ENCODE measurements around the gene SNAI3. TPM values are rescaled to one million over a fixed set of nuclear protein-coding genes. Genes with fewer than 3 reads are reported as not detected.

The SNAI3 gene
- total RNA-seq, 1 experiment from 2014 or later = not detected

DNA sequence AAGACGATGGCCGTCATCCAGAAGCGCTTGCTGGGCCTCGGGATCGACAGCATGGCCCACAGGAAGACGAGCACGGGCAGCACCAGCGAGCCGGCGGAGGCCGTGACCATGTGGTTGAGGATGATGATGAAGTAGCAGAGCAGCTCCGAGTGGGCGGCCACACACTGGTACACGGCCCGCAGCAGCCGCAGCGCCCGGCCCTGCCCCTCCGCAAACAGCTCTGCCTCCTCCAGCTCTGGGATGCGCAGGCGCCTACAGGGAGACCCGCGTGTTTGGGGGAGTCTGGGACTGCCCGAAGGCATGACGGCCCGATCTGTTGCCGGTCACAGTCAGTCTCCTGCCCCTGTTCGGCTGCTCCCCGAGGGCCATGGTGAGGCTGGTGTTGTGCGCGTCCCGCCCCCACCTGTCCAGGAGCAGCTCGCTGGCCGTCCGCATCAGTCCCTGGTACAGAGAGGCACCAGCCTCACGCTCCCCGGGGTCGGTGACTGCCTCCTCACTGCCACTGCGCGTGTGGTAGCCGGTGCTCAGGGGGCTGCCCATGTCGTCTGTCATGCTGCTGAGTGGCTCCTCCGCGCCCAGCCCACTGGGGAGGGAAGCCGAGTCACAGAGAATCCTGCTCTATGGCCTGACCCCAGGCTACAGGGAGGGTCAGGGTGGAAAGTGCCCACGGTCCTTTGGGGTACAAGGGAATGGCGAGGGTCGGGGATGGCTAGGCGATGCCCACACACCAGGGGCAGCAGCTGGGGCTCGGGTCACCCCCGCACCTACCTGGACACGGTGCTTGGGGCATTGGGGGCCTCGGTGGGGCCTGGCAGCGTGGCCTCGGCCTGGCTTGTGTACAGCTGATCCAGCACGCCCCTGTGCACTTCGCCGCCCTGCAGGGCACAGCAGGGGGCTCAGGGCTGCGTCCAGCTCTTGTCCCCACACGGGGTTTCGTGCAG is 35.8 kb upstream of the SNAI3 start:
- DNase-seq (ENCODE audit: low read depth) = no peak

DNA sequence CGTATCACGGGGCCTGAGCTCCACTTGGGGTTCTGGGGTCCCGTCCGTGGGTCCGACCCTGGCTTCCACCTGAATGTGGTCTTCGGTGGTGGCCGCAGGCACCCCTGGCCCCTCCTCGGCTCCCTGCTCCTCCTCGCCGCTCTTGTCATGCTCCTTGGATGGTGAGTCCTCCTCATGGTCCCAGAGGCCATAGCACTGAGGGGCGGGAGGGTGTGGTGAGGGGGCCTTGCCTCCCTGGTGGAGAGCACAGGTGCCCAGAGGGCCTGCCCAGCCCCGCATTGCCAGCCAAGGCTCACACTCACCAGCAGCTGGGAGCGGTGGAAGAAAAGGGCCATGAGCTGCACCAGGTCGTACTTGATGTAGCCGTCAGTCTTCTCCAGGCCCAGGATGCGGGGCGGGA is 34.9 kb upstream of the SNAI3 start:
- no peak for DNase-seq (ENCODE audit: low read depth)

DNA sequence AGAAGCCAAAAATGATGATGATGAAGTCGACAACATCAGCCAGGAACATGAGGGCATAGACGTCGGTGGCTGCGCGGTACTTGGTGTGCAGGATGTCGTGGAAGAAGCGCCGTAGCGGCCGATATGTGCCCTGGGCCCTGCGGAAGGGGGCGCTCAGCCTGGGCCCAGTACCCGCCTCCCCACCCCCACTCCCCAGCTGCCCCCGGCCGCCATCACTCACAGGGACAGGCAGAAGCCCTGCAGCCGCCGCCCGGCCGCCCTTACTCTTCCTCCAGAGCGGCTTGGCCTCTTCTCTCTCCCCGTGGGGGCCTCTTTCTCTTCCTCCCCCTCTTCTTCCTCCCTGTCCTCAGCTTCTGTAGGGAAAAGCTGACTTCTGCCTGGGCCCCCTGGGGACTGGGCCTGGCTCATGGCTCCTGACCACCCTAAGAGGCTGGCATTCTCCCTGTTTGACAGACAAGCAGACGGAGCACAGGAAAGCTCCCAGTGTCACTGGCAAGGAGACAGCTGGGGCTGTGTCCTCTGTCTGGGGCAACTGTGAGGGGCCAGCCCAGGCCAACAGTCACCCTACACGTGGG is 34.2 kb upstream of the SNAI3 start:
- DNase-seq (ENCODE audit: low read depth) = no peak

DNA sequence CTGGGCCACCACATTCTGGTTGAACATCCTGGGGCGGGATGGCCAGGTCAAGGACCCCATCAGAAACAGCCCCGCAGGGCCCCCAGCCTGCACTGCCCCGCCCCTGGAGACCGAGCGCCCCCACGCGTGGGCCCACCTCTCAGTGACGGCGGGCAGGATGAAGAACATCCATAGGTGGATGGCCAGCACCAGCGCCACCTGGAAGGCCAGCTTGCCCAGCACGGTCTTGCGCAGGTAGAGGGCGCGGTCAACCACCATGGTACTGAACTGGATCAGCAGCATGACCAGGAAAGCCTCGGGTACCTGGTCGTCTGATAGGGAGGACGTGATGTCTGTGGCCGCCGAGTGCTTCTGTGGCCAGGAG is 33.6 kb upstream of the SNAI3 start:
- DNase-seq (ENCODE audit: low read depth) = no peak

DNA sequence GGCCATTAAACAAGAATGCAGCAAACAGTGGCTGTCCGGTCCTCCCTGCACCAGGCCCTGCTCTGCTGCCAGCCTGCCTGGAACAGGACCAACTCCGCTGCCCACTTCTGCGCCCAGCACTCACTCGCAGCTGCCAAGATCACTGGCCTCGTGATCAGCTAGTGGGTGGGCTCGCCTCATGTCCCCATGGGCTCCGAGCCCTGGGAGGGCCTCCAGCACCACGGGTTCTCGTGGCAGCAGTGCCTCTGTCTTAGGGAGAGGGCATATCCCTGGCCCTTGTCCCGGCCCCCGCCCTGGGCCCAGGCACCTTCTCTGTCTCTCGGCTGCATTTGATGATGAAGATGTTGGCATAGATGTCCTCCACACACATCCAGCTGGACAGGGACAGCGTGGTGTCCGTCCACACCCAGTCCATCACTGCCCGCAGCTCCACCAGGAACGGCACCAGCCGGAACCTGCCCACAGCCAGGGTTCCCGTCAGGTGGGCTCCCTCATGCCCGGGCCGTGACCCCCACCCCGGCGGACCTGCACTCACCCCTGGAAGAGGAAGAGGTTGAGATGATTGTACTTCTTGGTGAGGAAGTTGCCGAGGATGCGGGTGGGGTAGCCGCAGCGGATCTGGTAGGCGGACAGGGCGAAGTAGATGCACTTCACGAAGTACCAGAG is 33.1 kb upstream of the SNAI3 start:
- DNase-seq (ENCODE audit: low read depth) = no peak

DNA sequence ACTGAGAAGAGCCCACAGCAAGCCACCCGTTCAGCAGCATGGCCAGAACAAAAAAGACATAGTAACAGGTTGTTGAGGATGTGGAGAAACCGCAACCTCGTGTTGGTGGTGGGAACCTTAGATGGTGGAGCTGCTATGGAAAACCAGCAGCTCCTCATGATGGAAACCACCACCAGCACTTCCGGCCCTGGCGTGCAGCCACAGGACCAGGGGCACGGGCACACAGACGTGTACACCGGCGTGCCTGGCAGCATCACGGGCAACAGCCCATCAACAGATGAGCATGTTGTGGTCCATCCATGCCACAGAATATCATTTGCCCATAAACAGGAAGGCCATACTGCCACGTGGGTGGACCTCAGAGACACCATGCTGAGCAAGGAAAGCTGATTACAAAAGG is 31.9 kb upstream of the SNAI3 start:
- no peak for DNase-seq (ENCODE audit: low read depth)

DNA sequence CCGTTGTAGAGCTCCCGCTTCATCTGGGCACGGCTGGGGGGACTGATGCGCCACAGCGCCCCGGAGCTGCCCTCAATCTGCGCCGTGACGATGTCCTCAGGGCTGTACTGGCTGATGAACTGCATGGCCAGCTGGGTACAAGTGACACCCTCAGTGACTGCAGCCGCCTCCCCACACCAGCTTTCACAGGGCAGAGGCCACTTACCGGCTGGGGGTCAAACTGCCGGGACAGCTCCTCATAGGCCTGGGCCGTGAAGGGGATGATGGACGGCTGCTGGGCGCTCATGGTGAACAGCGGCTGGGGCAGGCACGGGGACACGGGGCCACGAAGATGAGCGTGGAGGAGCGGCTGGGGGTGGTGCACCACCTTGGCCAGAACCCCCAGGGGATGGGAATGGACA is 30.3 kb upstream of the SNAI3 start:
- no peak for DNase-seq (ENCODE audit: low read depth)

DNA sequence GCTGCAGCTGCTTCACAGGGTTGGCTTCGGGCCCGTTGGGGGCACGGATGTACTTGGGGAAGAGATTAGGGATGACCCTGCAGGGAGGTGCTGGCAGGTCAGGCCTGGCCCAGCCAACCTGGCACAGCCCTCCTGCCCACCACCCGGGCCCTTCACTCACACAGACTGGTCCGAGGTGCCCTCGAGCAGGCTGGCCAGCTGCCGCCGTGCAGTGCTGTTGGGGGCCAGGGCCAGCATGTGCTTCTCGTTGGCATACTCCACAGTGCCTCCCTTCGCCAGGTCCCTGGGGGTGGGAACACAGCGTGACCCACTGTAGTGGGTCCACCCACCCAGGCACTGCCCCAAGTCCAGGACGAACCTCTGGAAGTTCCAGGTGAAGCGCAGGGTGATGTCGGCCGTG is 29.9 kb upstream of the SNAI3 start:
- no peak for DNase-seq (ENCODE audit: low read depth)

DNA sequence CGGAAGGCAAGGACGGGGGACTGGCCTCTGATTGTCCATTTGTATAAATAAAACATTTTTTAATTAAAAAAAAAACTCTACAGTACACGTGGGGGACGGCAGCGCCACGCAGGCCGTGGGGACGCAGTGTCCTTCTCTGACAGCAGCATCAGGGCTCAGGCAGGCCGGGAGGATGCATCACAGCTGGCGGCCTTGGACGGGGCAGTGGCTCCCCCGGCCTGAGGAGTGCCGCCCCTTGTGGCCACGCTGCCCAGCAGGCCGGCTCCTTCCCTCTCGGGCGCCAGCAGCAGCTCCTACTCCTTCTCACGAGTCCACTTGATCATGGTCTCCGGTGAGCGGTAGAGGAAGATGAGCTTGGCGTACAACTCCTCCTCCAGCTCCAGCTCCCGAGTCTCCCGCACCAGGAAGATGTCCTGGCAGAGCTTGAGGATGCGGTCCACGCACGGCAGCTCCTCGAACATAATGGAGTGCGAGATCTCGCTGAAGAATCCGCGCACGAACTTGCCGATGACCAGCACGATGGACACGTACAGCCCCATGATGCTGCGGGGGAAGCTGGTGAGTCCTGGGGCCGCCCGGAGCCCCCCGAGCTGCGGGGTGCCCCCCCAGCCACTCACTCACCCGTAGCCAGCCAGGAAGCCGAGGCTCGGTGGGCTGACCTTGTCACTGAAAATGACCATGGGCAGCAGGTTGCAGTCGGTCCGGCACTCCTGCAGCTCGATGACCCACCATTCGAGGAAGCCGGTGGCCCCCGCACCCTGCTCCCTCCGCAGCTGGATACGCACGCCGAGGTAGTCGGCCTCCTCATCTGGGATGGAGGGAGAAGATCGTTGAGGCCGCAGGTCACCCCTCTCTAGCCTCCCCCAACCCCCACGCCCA is 29.2 kb upstream of the SNAI3 start:
- DNase-seq (ENCODE audit: low read depth) = no peak

DNA sequence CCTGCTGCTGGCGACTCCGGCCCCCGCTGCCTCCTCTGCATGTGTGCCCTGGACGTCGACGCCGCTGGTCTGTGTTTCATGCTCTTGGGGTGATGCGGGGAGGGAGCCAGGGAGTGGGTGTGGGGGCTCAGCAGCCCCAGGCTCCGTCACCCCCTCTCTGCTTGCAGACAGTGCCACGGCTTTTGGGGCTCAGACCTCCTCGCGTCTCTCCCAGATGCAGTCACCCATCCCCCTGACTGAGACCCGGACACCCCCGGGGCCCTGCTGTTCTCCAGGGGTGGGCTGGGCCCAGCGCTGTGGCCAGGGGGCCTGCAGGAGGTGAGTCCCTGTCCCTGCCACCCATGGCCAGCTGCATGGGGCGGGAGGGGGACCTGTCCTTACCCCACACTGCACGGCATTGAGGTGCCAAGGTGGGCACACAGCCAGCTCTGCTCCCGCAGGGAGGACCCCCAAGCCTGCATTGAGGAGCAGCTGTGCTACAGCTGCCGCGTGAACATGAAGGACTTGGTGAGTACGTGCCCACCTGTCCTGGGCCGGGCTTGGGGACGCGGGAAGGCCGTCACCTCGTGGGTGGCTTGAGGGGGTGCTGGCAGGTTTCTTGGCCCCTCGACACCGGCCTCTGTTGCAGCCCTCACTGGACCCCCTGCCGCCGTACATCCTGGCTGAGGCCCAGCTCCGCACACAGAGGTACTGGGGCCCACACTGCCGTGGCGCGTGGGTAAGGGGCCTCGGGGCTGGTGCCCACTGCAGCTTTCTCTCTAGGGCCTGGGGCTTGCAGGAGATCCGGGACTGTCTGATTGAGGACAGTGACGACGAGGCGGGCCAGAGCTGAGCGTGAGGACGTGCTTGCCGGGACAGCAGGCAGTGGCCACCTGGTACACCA is 28.4 kb upstream of the SNAI3 start:
- DNase-seq (ENCODE audit: low read depth) = no peak

DNA sequence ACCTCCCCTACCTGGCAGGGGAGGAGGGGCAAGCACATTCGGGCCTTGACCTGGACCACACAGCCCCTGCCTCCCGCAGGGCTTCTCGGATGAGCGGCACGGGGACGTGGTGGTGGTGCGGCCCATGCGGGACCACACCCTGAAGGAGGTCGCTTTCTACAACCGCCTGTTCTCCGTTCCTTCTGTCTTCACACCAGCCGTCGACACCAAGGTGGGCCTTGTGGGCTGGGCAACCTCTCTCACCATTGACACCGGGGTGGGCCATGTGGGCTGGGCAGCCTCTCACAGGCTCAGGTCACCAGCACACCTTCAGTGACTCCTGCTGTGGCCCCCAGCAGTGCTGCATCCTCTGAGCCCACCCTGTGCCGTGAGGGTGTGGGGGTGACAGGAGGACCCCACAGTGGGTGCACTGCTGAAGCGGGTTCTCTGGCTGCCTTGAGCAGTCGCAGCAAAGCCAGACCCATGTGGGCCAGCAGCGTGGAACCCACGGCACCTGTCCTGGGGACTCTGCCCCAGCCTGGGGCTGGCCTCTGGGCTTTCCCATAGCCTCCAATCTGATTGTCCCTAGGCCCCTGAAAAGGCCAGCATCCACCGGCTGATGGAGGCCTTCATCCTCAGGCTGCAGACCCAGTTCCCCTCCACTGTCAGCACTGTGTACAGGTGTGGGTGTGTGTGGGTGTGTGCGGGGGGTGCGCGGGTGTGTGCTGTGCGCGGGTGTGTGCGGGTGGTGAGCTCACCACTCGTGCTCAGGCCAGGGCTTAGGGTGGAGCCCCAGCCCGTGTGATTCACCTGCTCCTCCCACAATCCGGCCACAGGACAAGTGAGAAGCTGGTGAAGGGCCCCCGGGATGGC is 27.5 kb upstream of the SNAI3 start:
- no peak for DNase-seq (ENCODE audit: low read depth)

DNA sequence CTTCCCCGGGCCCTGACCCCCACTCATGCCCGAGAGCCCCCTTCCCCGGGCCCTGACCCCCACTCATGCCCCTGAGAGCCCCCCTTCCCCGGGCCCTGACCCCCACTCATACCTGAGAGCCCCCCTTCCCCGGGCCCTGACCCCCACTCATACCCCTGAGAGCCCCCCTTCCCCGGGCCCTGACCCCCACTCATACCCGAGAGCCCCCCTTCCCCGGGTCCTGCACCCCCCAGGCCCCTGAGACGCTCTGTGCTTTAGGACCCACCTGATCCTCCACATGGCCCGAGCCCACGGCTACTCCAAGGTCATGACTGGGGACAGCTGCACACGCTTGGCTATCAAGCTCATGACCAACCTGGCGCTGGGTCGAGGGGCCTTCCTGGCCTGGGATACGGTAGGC is 26.7 kb upstream of the SNAI3 start:
- DNase-seq (ENCODE audit: low read depth) = no peak

DNA sequence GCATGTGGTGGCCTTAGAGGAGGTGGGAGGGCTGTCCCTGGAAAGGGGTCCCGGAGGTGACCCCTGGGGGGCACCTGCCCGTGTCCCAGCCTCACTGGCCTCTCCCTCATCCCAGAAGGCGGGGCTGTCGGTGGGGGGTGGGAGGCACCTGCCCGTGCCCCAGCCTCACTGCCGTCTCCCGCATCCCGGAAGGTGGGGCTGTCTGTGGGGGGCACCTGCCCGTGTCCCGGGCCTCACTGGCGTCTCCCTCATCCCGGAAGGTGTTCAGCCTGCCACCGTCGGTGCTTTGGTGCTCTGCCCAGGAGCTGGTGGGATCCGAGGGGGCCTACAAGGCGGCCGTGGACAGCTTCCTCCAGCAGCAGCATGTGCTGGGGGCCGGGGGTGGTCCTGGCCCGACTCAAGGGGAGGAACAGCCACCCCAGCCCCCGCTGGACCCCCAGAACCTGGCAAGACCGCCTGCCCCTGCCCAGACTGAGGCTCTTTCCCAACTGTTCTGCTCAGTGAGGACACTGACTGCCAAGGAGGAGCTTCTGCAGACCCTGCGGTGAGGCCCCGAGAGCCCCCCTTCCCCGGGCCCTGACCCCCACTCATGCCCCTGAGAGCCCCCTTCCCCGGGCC is 26.2 kb upstream of the SNAI3 start:
- no peak for DNase-seq (ENCODE audit: low read depth)

DNA sequence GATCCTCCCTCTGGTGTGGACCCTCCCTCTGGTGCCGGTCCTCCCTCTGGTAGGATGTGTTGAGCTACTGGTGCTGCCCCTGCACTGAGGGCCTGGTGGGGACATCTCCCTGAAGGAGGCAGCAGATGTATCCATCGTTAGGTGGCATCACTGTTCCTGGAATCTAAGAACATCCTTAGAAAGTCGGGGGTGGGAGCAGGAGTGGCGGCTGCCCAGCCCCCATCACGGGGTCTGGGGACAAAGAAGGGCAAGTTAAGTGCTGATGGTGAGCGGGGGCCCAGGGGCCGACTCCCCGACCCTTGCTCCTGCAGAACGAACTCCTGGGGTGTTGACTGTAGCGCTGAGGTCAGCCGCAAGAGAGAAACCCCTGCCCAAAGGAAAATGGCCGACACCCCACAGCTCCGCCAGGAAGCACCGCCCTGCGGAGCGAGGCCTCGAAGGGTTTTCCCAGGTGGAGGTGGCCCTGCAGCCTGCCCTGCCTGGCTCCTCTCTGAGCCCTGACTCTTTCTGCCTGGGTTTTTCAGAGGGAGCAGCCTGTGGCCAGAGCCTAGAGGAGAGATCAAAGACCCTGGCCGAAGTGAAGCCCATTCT is 25.5 kb upstream of the SNAI3 start:
- DNase-seq (ENCODE audit: low read depth) = no peak

DNA sequence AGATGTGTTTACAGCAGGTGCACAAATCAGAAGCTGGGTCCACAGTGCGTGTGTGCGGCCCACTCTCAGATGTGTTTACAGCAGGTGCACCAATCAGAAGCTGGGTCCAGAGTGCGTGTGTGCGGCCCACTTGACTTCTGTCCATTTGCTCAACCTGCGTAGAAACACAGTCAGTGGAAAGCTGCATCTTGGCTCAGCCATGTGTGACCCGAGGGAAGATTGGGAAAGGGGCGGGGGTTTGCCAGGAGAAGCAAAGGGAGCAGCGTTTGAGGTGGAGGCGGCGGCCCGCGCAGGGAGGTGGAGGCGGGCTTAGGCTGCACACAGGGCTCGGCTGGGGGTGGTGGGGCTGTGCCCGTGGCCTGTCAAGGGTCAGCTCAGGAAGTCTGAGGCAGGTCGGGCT is 24.2 kb upstream of the SNAI3 start:
- DNase-seq (ENCODE audit: low read depth) = no peak

DNA sequence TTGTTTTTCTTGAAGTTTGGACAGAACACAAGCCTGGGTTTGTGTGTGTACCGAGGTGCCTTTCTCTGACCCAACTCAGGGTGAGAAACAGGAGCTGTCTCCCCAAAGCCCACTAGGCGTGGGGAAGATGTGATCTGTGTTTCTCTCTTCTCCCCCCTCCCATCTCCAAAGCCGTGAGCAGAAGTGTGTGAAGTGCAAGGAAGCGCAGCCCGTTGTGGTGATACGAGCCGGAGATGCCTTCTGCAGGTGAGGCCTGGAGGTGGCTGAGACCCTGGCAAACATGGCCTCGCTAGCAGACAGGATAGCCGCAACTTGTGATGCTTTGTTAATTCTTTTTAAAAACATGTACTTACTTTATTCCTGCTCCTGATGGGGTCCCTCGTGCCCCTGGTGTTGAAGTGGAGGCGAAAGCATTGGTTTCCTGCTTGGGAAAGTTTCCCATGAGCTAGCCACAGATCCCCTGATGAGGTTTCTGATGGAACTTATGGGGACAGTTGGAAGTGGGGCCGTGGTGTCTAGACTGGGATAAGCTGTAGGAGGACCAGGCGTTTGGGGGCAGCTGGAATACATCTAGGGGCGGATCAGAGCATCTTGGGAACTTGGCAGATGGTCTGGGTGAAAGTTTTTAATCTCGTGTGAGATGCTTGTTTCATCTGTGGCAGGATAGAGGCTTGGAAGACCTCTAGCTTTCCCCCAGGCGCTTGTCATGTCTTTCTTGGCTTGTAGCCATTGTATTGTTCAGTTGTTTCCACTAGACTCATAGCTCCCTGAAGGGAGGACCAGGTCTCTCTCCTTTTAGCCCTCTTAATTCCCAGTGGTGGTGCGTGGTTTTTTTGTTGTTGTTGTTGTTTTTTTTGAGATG is 20.9 kb upstream of the SNAI3 start:
- DNase-seq (ENCODE audit: low read depth) = peak; percentile 28

DNA sequence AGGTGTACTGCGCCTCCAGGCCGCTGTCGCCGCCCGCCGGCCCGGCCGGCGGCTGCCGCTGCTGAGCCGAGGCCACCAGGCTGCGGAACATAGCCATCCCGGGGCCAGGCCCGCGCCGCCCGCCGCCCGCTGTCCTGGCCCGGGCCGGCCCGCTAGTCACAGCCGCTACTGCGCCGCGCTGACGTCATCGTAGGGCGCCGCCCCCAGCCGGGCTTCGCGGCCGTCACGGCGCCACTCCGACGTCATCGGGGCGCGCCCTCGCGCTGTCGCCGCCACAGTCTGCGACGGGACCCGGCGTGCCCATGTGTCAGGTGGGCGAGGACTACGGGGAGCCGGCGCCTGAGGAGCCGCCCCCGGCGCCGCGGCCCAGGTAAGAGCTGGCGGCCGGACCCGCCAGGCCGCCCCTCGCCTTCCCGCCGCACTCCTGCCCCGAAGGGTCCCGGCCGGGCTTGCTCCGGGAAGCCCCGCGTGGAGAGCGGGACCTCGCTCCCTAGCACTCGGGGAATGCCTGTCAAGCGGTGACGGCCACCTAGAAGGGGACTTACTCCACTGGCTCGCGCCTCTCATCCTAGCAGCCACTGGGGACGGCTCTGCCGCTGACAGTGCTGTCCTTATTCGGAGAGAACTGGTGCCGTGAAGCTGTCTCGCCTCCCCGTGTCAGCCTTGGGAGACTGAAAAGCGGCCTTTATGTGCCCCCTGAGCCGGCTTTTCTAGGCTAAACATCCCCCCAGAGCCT is 20.1 kb upstream of the SNAI3 start, which contains the start of the genes CTU2 and RNF166:
CTU2 (plus strand) TSS at position 275 of the 736 bp plus-strand sequence; CDS start at position 303, 28 bp downstream.
RNF166 (minus strand) TSS at position 180 of the 736 bp plus-strand sequence; CDS start at position 97, 83 bp downstream.
- peak; percentile 82 for DNase-seq (ENCODE audit: low read depth)
